ENCODE results near the gene SCRN1.

The SCRN1 gene

DNA sequence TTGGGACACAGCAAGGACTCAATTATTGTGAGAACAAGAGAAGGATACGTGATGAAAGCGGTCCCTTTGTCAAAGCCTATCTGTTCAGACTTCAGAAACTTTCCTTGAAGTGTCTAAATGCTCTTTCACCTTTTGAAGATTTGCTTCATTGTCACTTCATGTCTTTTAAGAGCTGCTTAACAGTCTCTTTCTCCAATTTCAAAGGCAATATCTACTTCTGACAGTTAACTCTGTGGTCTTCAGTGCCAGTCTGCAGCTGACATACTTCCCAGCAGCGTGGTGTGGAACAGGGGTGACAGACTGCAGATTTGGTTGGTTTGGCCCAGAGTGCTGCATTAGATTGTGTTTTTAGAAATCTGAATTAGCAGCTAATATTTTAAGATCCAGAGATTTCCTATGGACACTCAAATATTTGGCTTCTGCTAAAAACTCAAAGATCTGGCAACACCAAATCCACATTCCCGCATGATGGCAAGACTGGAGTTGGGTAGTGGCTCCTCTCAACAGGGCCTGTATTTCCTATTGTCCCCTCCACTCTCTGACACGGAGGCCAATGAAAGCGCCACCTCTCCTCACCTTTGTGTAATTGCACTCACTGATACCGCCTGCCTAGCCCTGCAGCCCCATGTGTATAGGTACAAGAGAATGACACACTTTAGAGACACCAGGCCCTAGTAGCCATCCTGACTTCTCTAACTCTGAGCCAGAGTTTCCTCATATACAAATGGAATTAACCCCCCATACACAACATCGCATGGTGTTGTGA, 11.5 kb downstream of the SCRN1 start:
- H3K27ac ChIP-seq = no peak overlapping the region
- no peak for DNase-seq (ENCODE audit: low spot score)
- H3K4me3 ChIP-seq = no peak overlapping the region
- TF ChIP-seq, protein P1, sequence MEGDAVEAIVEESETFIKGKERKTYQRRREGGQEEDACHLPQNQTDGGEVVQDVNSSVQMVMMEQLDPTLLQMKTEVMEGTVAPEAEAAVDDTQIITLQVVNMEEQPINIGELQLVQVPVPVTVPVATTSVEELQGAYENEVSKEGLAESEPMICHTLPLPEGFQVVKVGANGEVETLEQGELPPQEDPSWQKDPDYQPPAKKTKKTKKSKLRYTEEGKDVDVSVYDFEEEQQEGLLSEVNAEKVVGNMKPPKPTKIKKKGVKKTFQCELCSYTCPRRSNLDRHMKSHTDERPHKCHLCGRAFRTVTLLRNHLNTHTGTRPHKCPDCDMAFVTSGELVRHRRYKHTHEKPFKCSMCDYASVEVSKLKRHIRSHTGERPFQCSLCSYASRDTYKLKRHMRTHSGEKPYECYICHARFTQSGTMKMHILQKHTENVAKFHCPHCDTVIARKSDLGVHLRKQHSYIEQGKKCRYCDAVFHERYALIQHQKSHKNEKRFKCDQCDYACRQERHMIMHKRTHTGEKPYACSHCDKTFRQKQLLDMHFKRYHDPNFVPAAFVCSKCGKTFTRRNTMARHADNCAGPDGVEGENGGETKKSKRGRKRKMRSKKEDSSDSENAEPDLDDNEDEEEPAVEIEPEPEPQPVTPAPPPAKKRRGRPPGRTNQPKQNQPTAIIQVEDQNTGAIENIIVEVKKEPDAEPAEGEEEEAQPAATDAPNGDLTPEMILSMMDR (IDR thresholded peaks at IDR 0.05) = no peak

DNA sequence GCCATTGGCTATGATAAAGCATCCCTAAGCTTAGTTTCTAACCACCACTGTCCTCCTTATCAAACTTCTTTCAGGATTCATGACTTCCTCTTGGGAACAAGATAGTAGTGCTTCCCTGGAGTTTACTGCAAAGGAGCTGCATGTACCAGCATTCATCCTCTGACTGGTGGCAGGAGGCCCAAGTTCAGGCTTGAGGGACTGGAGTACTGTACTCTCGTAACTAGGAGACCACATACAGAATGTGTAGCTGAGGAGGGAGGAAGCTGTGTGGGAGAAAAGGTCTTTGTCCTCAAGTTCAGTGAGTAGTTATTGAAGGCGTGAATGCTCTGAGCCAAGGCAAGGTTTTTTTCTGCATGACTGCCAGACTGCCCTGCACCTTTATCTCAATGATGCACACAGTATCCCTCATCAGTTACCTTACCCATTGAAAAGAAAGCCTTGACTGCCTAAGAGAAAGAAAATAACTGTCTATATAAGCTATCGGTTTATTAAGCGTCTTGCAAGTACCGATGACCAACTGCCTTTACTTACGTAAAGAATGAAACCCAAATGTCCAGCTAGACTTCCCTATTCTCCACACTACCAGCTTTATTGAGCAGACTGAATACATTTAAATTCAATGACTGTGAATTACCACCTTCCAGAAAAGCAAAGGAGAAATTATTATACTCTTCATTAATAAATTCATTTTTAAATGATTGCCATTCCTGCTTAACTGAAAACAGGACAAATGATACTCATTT, 12.8 kb downstream of the SCRN1 start:
- DNase-seq (ENCODE audit: low spot score) = no peak
- TF ChIP-seq, protein P1 (IDR thresholded peaks at IDR 0.05) = no peak
- no peak overlapping the region for H3K4me3 ChIP-seq
- no peak overlapping the region for H3K27ac ChIP-seq

DNA sequence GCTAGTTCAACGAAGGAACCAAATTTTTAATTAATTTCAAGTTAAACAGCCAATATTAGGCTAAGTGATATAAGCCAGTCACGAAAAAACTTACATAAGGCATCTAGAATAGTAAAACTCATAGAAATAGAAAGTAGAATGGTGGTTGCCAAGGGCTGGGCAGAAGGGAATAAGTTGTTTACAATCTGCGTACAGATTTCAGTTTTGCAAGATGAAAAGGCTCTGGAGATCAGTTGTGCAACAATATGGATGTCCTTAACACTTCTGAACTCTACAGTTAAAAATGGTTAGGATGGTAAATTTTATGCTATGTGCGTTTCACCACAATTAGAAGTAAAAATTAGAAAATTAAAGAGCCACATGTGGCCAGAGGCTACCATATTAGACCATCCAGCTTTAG, 13.3 kb downstream of the SCRN1 start:
- Histone ChIP-seq H3K4me3 (no peak overlapping the region), H3K27ac (peak overlapping the region in 1 of 2 donors; percentile 13)
- no peak for DNase-seq (ENCODE audit: low spot score)
- TF ChIP-seq, protein P1 (IDR thresholded peaks at IDR 0.05) = no peak

DNA sequence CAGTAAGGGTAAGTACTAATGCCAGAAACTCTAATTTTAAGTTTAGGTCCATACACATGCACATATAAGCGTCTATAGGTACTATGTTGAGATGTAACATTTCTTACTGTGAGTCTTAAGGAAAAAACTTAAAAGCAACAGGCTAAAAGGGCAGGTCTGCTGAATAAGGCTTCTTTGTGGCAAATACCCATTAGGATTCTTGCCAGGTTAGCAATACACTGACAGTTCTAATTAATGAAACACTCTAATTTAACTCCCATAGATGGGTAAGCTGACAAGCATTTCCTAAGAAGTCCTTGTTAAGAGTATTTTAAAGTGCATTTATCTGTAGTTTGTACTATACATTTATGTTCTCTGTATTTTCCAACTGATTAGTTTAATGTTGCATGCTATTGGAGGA, 14.0 kb downstream of the SCRN1 start:
- no peak overlapping the region for H3K4me3 ChIP-seq
- DNase-seq (ENCODE audit: low spot score) = no peak
- TF ChIP-seq, protein P1 (IDR thresholded peaks at IDR 0.05) = no peak

DNA sequence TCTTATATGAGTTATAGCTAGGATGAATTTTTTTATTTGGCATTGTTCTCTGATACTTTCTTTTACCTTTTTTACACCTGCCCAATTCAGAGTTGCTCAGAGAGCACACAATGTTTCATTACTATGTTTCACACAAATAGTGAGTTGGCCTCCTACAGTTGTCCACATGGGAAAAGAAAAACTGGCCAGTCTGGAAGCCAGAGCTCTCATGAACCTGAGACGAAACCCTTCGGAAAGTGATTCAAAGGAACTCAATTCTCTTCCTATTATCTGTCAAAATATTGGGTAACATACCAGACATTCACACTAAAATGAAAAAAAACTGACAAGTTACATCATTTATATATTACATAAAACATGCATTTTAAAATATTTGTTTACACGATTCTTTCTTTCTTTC, 15.3 kb downstream of the SCRN1 start:
- H3K27ac ChIP-seq = no peak overlapping the region
- no peak overlapping the region for H3K4me3 ChIP-seq
- TF ChIP-seq, protein P1 (IDR thresholded peaks at IDR 0.05) = no peak
- DNase-seq (ENCODE audit: low spot score) = no peak

More for the DNA sequence above, 14.0 kb downstream of the SCRN1 start:
- H3K27ac ChIP-seq = no peak overlapping the region

DNA sequence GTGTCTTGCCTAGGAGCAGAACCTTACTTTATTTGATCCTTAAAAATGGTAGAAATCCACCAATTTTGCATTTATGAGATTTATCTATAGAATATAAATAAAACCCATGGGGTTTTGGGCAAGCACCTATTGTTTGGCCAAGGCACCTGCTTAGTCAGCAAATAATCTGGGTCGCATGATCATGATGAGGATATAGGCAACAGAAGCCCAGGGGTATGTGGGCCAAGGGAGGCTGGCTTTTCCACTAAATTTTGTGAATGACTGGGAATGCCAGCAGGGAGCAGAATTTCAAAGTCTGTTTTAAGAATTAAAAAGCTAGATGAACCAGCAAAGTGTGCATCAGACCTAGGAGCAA, 17.3 kb downstream of the SCRN1 start:
- no peak for DNase-seq (ENCODE audit: low spot score)
- TF ChIP-seq, protein P1 (IDR thresholded peaks at IDR 0.05) = no peak
- H3K4me3 ChIP-seq = no peak overlapping the region
- no peak overlapping the region for H3K27ac ChIP-seq
